K562 (cell line): ENCODE data around the gene WDR54. TPM values are rescaled to one million over a fixed set of nuclear protein-coding genes. Genes with fewer than 3 reads are reported as not detected.

ENCODE experiments used
- ATAC-seq: fragments of 200-7000 bp; cut with Tn5 transposase; 3 replicates; pipeline ENCODE4 v1.9.1; 2020; ENCODE audit warnings: moderate library complexity
- BruUV-seq: library from RNA; stranded (reverse); fragments of 400-500 nt; replicated peaks from 2 replicates; lab custom pipeline; 2021; lab: Mats Ljungman, UMichigan
- CTCF ChIA-PET: fragments of 300-600 bp; formaldehyde crosslinking; extraction: SDS; loops from one replicate; lab custom pipeline; 2021; ENCODE audit warnings: low intra/inter-chr PET ratio; lab: Yijun Ruan, JAX
- POLR2A ChIA-PET: fragments of 300-600, 350-650 bp; sonication (Branson Sonifier 250); formaldehyde crosslinking; extraction: SDS; loops from one replicate; lab custom pipeline; 2021; ENCODE audit warnings: antibody characterized with exemption, inconsistent platforms; lab: Yijun Ruan, JAX
- DNase-seq, 4 experiments: peaks; one replicate each; pipeline versions ENCODE4 v3.0.0 to v3.0.0-alpha.2; 2011 to 2018; ENCODE audit warnings: low spot score in 3 of 4, mixed read lengths in 3 of 4; ENCODE audit errors: extremely low read depth in 1 of 4
- FAIRE-seq: peaks from 2 replicates; lab custom pipeline; 2011; peaks lifted over from hg19 to GRCh38; lab: Jason Lieb, UNC
- H2AFZ ChIP-seq: 2 replicates; pipeline ENCODE4 v1.6.0; 2011; ENCODE audit warnings: low read depth, low read length, control low read depth, inconsistent platforms
- H3K27ac ChIP-seq: fragments of 200-600 bp; 3 replicates; pipeline ENCODE4 v1.8.0; 2011; ENCODE audit warnings: low read depth, mild to moderate bottlenecking, control low read depth, inconsistent platforms, low read length, moderate library complexity, mixed read lengths; ENCODE audit errors: extremely low read depth
- H3K27me3 ChIP-seq, 2 experiments: fragments of 300-600 bp in 1 of 2; 2 replicates in 1 of 2; 3 replicates in 1 of 2; pipeline versions ENCODE4 v1.6.0 to v1.8.0; 2011; ENCODE audit warnings: inconsistent platforms in 2 of 2, low read length in 2 of 2, mild to moderate bottlenecking in 1 of 2, mixed read lengths in 1 of 2, moderate library complexity in 1 of 2; ENCODE audit not compliant: control insufficient read depth in 2 of 2, insufficient read depth in 2 of 2
- H3K36me3 ChIP-seq: fragments of 300-600 bp; 3 replicates; pipeline ENCODE4 v1.8.0; 2011; ENCODE audit warnings: mild to moderate bottlenecking, low read length, inconsistent platforms; ENCODE audit not compliant: control insufficient read depth, insufficient read depth
- H3K4me1 ChIP-seq, 2 experiments: fragments of 200-600 bp in 1 of 2; replicated peaks in 1 of 2; 2 replicates in 1 of 2; 3 replicates in 1 of 2; pipeline versions ENCODE4 v1.5.1 to v1.8.0; 2011; ENCODE audit warnings: inconsistent platforms in 2 of 2, low read length in 2 of 2, mild to moderate bottlenecking in 1 of 2, mixed read lengths in 1 of 2, moderate library complexity in 1 of 2; ENCODE audit not compliant: control insufficient read depth in 2 of 2, insufficient read depth in 2 of 2
- H3K4me2 ChIP-seq: 2 replicates; pipeline ENCODE4 v1.6.1; 2011; ENCODE audit warnings: low read length, control low read depth, inconsistent platforms, mixed read lengths; ENCODE audit not compliant: insufficient read depth
- H3K4me3 ChIP-seq: fragments of 200-600 bp; sonication (generic), shearing (Covaris generic); 2 replicates; pipeline ENCODE4 v1.5.1; 2016; ENCODE audit warnings: control low read depth, inconsistent platforms
- H3K79me2 ChIP-seq: fragments of 200-600 bp; 3 replicates; pipeline ENCODE4 v1.8.0; 2011; ENCODE audit warnings: low read length, inconsistent platforms; ENCODE audit not compliant: control insufficient read depth, insufficient read depth
- H3K9ac ChIP-seq, 2 experiments: 2 replicates each; pipeline versions ENCODE4 v1.6.0 to v1.6.1; 2011; ENCODE audit warnings: low read depth in 2 of 2, low read length in 2 of 2, control low read depth in 1 of 2, inconsistent platforms in 1 of 2, mild to moderate bottlenecking in 1 of 2, mixed read lengths in 1 of 2; ENCODE audit not compliant: insufficient read depth in 1 of 2
- H3K9me1 ChIP-seq: one replicate; pipeline ENCODE4 v1.6.0; 2011; ENCODE audit warnings: inconsistent platforms, mild to moderate bottlenecking, low read length, moderate library complexity; ENCODE audit not compliant: control insufficient read depth, insufficient read depth
- H3K9me3 ChIP-seq: replicated peaks from 2 replicates; pipeline ENCODE4 v1.5.1; 2011; ENCODE audit warnings: low read depth, low read length, inconsistent platforms; ENCODE audit not compliant: control insufficient read depth, insufficient read depth
- H4K20me1 ChIP-seq: replicated peaks from 2 replicates; pipeline ENCODE4 v1.6.1; 2011; ENCODE audit warnings: low read length, inconsistent platforms, mixed read lengths; ENCODE audit not compliant: control insufficient read depth, insufficient read depth
- GABPB1 ChIP-seq: sonication (generic); formaldehyde crosslinking; IDR thresholded peaks from 2 replicates; pipeline ENCODE4 v1.8.0; 2022; ENCODE audit warnings: mild to moderate bottlenecking, missing genetic modification reagents
- ZNF354B ChIP-seq: fragments of 250-450 bp; sonication (Bioruptor Pico); IDR thresholded peaks from 2 replicates; pipeline ENCODE4 v1.4.0; 2020
- ZNF707 ChIP-seq: fragments of 250-450 bp; sonication (Bioruptor Pico); conservative IDR thresholded peaks from 2 replicates; pipeline ENCODE4 v1.8.0; 2022; ENCODE audit warnings: inconsistent platforms, mild to moderate bottlenecking, moderate library complexity
- WGBS: fragments of 100-300 bp; shearing (Covaris generic); methylation state at CpG from one replicate; pipeline ENCODE4 v1.1.6; 2016; ENCODE audit warnings: low coverage, mixed read lengths; ENCODE audit not compliant: insufficient coverage; ENCODE audit errors: missing lambda C conversion rate; 5-methylcytosine and 5-hydroxymethylcytosine counted together
- in situ Hi-C: fragments of 300-500 bp; cut with MboI; formaldehyde crosslinking; loops from 4 replicates; pipeline ENCODE4 v1.15.0; 2018; ENCODE audit warnings: inconsistent platforms, mixed read lengths
- intact Hi-C: fragments of 100-400 bp; cut with micrococcal nuclease; formaldehyde crosslinking; loops from 2 replicates; pipeline ENCODE4 v1.14.2; 2022
- polyA plus RNA-seq, 8 experiments: library from polyadenylated mRNA; depleted of rRNA in 4 of 8; stranded (reverse) in 5 of 8; unstranded in 3 of 8; fragments of >200 nt; fragmentation: Nextera tagmentation in 2 of 8; fragmentation: Illumina TruSeq in 1 of 8; extraction: Ambion mirVana in 2 of 8; extraction: Trizol in 1 of 8; gene quantifications; 2 replicates each; pipeline versions ENCODE4 v1.2.1 to v1.2.3, GENCODE V29; 2011 to 2014; ENCODE audit warnings: inconsistent platforms in 1 of 8, missing spikeins in 1 of 8
- total RNA-seq, 7 experiments: library from RNA; depleted of rRNA in 6 of 7; stranded (reverse); fragments of >200 nt in 6 of 7; fragmentation: Illumina TruSeq in 2 of 7; extraction: Trizol in 2 of 7; gene quantifications; 2 replicates each; pipeline versions ENCODE4 v1.2.1 to v1.2.3, GENCODE V29; 2011 to 2021; ENCODE audit warnings: low replicate concordance in 1 of 7
- TF ChIP-seq, protein P1 (sequence below): fragments of 450-650 bp; conservative IDR thresholded peaks from 2 replicates; pipeline ENCODE4 v1.6.1; 2016; ENCODE audit warnings: missing genetic modification characterization, low read depth, mild to moderate bottlenecking, missing compliant biosample characterization, moderate library complexity
- TF ChIP-seq, protein P2 (sequence below): fragments of 250-450 bp; sonication (Bioruptor Pico); IDR thresholded peaks from 2 replicates; pipeline ENCODE4 v1.8.0; 2021; ENCODE audit warnings: moderate library complexity, mild to moderate bottlenecking, inconsistent platforms
- TF ChIP-seq, protein P3 (sequence below): fragments of 450-650 bp; IDR thresholded peaks from 2 replicates; pipeline ENCODE4 v1.6.1; 2016; ENCODE audit warnings: mild to moderate bottlenecking, moderate library complexity

WDR54 gene
- total and polyA plus RNA-seq, 9 of the 15 experiments (the other 6 are each of a cell fraction or from before 2014, with no cell fraction given) = 5.2 to 15.2 (median 7.4) TPM

DNA sequence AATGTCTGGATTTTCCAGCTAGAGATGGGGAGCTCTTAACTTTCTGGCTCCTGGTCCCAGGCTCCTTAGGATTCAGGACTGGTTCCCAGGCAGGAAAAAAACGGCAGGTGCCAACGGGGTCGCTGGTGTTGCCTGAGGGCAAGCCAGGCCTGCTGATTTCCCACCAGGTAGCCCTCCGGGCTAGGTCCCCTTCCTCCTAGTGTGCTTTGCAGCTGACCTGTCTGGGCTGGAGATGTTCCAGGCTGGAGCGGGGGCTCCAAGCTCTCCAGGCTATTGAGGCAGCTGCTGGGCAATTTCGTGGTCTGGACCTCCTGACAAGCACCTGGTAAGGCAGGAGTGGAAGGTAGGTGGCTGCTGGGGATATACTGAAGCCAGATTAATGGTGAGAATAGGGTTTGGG is 53.0 kb downstream of the WDR54 start:
- H3K9me1 ChIP-seq = peaks cover 4% of the 10 kb centered on the region
- no peak overlapping the region for H2AFZ ChIP-seq
- DNase-seq (no peak), FAIRE-seq (no peak), ATAC-seq (no peak)
- no peaks in the 10 kb centered on the region for H4K20me1 ChIP-seq
- in situ Hi-C loops = no loop called here
- no peaks in the 10 kb centered on the region for H3K9me3 ChIP-seq
- H3K4me2 ChIP-seq = no peak overlapping the region
- BruUV-seq = no TSS peak
- H3K27me3 ChIP-seq = no peaks in the 10 kb centered on the region
- POLR2A ChIA-PET = interaction anchor here (0.7 to 4.0 kb wide), 3 partner anchors 7 to 139 kb away, joined by 3 to 28 read pairs (median 4); partner anchors contain the start of genes CCDC142 and TTC31
- H3K4me3 ChIP-seq = no peak overlapping the region
- intact Hi-C loops = loop anchor here (2.0 to 5.0 kb wide), 2 partner anchors 77 to 142 kb away; no protein-coding TSS in a partner anchor
- H3K36me3 ChIP-seq = peaks cover 24% of the 10 kb centered on the region; the same call in 2 of the 3 replicates
- H3K27ac ChIP-seq = no peak overlapping the region
- no peak overlapping the region for H3K9ac ChIP-seq
- H3K79me2 ChIP-seq = peaks cover 13% of the 10 kb centered on the region; the same call in 2 of the 3 replicates
- WGBS = 91% methylated on average over 6 of the region's 6 CpGs
- CTCF ChIA-PET = no interaction called here
- peaks cover 11 to 16% of the 10 kb centered on the region in 2 experiments; a peak in 3 of 5 replicates for H3K4me1 ChIP-seq
- TF ChIP-seq ZNF354B (CRISPR knock-in tag) (no peak), GABPB1 (CRISPR knock-in tag) (no peak), ZNF707 (no peak)
- TF ChIP-seq, protein P1, sequence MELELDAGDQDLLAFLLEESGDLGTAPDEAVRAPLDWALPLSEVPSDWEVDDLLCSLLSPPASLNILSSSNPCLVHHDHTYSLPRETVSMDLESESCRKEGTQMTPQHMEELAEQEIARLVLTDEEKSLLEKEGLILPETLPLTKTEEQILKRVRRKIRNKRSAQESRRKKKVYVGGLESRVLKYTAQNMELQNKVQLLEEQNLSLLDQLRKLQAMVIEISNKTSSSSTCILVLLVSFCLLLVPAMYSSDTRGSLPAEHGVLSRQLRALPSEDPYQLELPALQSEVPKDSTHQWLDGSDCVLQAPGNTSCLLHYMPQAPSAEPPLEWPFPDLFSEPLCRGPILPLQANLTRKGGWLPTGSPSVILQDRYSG = no peak
- TF ChIP-seq, protein P2, sequence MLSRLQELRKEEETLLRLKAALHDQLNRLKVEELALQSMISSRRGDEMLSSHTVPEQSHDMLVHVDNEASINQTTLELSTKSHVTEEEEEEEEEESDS (CRISPR knock-in tag) = no peak
- TF ChIP-seq, protein P3, sequence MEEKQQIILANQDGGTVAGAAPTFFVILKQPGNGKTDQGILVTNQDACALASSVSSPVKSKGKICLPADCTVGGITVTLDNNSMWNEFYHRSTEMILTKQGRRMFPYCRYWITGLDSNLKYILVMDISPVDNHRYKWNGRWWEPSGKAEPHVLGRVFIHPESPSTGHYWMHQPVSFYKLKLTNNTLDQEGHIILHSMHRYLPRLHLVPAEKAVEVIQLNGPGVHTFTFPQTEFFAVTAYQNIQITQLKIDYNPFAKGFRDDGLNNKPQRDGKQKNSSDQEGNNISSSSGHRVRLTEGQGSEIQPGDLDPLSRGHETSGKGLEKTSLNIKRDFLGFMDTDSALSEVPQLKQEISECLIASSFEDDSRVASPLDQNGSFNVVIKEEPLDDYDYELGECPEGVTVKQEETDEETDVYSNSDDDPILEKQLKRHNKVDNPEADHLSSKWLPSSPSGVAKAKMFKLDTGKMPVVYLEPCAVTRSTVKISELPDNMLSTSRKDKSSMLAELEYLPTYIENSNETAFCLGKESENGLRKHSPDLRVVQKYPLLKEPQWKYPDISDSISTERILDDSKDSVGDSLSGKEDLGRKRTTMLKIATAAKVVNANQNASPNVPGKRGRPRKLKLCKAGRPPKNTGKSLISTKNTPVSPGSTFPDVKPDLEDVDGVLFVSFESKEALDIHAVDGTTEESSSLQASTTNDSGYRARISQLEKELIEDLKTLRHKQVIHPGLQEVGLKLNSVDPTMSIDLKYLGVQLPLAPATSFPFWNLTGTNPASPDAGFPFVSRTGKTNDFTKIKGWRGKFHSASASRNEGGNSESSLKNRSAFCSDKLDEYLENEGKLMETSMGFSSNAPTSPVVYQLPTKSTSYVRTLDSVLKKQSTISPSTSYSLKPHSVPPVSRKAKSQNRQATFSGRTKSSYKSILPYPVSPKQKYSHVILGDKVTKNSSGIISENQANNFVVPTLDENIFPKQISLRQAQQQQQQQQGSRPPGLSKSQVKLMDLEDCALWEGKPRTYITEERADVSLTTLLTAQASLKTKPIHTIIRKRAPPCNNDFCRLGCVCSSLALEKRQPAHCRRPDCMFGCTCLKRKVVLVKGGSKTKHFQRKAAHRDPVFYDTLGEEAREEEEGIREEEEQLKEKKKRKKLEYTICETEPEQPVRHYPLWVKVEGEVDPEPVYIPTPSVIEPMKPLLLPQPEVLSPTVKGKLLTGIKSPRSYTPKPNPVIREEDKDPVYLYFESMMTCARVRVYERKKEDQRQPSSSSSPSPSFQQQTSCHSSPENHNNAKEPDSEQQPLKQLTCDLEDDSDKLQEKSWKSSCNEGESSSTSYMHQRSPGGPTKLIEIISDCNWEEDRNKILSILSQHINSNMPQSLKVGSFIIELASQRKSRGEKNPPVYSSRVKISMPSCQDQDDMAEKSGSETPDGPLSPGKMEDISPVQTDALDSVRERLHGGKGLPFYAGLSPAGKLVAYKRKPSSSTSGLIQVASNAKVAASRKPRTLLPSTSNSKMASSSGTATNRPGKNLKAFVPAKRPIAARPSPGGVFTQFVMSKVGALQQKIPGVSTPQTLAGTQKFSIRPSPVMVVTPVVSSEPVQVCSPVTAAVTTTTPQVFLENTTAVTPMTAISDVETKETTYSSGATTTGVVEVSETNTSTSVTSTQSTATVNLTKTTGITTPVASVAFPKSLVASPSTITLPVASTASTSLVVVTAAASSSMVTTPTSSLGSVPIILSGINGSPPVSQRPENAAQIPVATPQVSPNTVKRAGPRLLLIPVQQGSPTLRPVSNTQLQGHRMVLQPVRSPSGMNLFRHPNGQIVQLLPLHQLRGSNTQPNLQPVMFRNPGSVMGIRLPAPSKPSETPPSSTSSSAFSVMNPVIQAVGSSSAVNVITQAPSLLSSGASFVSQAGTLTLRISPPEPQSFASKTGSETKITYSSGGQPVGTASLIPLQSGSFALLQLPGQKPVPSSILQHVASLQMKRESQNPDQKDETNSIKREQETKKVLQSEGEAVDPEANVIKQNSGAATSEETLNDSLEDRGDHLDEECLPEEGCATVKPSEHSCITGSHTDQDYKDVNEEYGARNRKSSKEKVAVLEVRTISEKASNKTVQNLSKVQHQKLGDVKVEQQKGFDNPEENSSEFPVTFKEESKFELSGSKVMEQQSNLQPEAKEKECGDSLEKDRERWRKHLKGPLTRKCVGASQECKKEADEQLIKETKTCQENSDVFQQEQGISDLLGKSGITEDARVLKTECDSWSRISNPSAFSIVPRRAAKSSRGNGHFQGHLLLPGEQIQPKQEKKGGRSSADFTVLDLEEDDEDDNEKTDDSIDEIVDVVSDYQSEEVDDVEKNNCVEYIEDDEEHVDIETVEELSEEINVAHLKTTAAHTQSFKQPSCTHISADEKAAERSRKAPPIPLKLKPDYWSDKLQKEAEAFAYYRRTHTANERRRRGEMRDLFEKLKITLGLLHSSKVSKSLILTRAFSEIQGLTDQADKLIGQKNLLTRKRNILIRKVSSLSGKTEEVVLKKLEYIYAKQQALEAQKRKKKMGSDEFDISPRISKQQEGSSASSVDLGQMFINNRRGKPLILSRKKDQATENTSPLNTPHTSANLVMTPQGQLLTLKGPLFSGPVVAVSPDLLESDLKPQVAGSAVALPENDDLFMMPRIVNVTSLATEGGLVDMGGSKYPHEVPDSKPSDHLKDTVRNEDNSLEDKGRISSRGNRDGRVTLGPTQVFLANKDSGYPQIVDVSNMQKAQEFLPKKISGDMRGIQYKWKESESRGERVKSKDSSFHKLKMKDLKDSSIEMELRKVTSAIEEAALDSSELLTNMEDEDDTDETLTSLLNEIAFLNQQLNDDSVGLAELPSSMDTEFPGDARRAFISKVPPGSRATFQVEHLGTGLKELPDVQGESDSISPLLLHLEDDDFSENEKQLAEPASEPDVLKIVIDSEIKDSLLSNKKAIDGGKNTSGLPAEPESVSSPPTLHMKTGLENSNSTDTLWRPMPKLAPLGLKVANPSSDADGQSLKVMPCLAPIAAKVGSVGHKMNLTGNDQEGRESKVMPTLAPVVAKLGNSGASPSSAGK = no peak
